GM18951 (cell line): ENCODE data around the gene SNX30.

Experiments used
- POLR2A ChIP-seq: IDR thresholded peaks from 4 replicates; pipeline ENCODE4 v1.6.1; 2011; ENCODE audit warnings: mild to moderate bottlenecking; ENCODE audit not compliant: insufficient read length, insufficient read depth; ENCODE audit errors: extremely low read depth
- in situ Hi-C: fragments of 300-500 bp; cut with MboI; formaldehyde crosslinking; loops from one replicate; pipeline ENCODE4 v1.12.0; 2022; ENCODE audit warnings: low sequenced_read_pairs, mixed read lengths, inconsistent platforms; ENCODE audit not compliant: unreplicated experiment

Gene SNX30

DNA sequence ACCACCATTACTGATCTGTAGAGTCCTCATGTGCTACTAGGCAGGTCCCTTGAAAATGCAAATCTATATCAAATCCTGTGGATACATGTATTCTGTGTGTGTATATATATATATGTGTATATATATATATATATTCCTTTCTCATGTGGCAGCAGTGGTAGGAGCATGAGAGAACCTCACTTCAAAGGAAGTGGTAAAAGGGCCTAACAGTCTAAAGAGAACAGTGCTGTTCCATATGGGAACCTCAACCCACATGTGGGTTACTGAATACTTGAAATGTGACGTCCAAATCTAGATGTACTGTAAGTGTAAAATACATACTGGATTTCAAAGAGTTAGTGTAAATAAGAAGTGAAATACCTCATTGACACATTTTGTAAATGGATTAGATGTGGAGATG, 134.8 kb downstream of the SNX30 start:
- in situ Hi-C loops, result no loop called here
- TF ChIP-seq POLR2A, result no peak

DNA sequence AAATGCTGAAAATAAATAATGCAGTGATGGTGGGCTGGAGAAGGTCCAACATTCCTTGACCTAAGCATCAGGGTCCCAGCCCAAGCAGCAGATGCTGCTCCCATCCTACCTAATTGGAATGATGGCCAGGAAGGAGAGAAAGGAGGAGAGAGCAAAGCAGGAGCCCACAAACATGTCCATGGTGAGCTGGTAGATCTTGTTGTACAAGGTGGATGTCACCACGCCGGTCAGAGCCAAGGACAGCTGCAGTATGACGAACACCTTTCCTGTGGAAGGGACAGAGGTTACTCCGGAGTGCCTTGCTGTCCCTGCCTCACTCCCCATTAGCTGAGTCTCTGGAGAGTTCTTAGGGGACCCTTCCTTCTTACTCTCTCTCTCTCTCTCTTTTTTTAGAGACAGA, 135.8 kb downstream of the SNX30 start:
- no peak for TF ChIP-seq POLR2A
- in situ Hi-C loops, result no loop called here

DNA sequence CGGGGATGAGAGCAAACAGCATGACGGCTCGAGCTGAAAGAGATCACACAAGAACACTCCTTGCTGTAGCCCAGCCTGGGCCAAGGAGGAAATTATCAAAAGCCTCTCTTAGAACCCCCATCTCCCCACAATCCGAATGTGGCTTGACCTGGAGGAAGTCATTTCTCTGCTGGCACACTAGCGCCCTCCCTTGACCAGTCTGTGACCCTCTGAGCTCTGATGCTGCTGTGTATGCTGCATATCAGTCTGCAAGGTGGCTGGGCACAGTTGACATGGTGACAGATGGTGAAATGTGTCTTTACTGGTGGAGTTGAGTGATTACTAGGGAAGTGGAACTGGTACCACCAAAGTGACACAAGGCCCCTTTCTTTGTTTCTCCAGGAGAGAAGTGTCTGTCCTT, 136.8 kb downstream of the SNX30 start:
- in situ Hi-C loops, result no loop called here
- TF ChIP-seq POLR2A, result no peak

DNA sequence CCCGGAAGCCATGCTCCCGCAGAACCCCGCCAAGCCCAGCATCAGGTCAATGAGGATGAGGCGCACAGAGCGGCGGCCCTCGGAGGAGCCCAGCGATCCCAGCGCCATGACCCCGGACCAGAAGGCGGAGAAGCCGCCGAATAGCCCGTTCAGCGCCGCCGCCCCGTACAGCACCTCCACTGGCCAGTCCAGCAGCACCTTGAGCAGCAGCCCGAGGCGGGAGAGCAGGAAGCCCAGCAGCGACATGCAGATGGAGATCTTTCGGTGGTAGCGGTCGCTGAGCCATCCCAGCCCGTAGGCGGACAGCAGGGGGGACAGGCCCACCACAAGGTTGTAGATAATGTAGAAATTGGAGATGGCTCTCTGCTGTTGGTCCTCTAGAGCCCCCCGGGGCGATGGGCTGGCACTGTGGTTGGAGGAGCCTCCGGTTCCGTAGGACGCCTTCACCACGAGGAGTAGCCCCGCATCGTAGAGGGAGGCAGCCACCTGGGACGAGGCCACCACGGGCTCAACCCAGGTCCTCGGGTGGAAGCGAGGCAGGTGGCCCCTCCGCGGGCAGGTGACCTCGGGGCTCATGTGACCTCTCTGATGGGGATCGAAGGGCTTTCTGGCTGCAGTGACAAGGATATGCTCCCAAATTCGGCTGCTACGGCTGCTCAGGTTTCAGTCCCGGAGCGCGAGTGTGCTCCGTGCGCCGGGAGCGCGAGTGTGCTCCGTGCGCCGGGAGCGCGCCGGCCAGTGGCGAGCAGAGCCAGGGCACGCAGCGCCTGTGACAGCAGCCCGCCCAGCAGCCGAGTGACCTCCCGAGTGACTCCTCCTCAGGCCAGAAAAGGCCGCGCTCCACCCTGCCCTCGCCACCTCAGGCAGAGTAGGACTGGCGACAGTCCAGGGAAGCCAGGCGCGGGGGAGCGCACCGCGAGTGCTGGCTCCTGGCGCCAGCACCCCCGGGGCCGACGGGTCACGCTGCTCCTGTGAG, 139.8 kb downstream of the SNX30 start, which contains the start of gene SLC46A2:
Gene SLC46A2, minus strand, starts transcription at position 771 of the 976 bp plus-strand sequence. Its CDS starts 195 bp downstream, at position 576.
- in situ Hi-C loops, result loop anchor here (10.0 kb wide), 1 partner anchor 56 kb away; no protein-coding TSS in a partner anchor
- no peak for TF ChIP-seq POLR2A

DNA sequence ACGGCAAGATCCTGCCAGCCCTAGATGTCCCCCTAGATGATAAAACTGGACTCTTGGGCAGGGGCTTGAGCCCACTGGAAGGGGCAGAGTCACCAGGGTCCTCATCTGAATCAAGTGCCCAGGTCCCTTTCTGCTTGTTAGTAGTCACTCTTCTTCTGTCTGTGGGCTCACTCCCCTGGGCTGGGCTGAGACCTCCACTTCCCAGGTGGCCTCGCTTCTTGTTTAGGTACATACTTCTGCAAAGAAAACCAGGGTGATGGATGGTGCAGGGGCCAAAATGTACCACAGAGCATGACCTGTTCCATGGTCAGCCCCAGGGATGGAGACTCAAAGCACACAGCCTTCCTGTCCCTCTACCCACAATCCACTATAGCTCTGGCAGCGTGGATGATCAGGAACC, 141.0 kb downstream of the SNX30 start:
- in situ Hi-C loops, result loop anchor here (10.0 kb wide), 1 partner anchor 57 kb away; no protein-coding TSS in a partner anchor
- TF ChIP-seq POLR2A, result no peak

DNA sequence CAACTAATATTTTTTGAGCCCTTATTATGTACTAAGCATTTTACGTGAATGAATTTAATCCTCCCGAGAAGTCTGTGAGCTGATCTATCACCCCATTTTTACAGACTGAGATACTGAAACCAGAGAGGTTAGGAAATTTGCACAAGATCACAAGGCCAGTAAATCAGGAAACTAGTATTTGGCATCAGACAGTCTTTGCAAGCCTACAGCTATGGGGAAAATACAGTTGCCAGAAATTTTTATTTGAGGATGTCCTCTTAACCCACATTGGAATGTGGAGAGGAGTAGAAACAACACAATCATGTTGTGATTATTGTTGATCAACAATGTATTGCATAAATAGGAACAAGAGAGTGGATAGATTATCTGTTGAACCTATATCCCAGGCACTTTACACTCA, 142.4 kb downstream of the SNX30 start:
- in situ Hi-C loops, result loop anchor here (10.0 kb wide), 1 partner anchor 58 kb away; no protein-coding TSS in a partner anchor
- TF ChIP-seq POLR2A, result no peak

DNA sequence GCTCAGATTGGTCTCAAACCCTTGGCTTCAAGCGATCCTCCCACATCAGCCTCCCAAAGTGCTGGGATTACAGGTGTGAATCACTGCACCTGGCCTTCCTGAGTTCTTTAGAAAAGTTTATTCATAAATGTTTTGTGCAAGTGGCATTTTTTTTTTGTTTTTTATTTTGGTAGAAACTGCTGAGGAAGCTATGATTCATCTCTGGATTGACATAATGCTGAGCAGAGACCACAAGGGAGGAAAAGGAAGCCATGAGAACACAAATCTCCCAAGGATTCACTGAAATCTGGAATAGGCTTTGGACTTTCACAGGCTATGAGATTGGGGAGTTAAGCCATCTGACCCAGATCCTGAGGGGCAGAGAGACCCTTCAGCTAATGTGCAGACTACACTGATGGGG, 143.5 kb downstream of the SNX30 start:
- in situ Hi-C loops, result loop anchor here (10.0 kb wide), 1 partner anchor 59 kb away; no protein-coding TSS in a partner anchor
- TF ChIP-seq POLR2A, result no peak

DNA sequence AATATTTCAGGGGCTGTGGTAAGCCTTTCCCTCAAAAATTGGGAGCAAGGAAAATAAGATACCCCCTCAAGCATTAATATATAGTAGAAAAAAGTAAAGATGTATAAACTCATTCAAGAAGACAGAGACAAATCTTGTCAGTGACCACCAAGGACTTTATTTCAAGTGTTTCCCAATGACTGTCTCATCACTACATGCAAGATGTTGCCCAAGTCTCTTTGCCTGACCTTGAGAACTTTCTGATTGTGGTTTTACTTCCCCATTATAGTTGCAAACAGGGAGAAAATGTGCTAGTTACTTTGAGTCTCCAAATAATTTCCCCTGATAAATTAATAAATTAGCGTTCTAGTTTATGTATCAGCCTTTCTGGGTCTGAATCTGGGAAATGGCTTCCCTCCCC, 144.1 kb downstream of the SNX30 start:
- TF ChIP-seq POLR2A, result no peak
- in situ Hi-C loops, result loop anchor here (10.0 kb wide), 1 partner anchor 60 kb away; no protein-coding TSS in a partner anchor

DNA sequence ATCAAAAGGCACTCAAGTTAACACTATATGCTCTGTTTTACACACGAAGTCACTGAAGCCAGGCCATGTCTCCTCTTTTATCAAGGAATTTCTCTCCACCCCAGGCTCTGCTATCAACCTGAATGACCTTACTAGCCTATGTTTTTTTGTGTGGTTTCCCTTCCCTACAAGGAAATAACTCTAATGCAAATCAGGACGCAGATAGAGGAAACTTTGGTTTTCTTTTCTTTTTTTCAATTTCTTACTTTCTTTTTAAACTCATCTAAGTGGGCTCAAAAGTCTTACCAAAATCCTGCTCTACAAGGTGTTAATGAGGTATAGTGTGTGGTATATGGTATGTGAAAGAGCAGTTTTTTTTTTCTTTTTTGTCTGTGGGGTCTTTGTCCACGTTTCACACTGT, 145.6 kb downstream of the SNX30 start:
- no peak for TF ChIP-seq POLR2A
- in situ Hi-C loops, result loop anchor here (10.0 kb wide), 1 partner anchor 61 kb away; no protein-coding TSS in a partner anchor

DNA sequence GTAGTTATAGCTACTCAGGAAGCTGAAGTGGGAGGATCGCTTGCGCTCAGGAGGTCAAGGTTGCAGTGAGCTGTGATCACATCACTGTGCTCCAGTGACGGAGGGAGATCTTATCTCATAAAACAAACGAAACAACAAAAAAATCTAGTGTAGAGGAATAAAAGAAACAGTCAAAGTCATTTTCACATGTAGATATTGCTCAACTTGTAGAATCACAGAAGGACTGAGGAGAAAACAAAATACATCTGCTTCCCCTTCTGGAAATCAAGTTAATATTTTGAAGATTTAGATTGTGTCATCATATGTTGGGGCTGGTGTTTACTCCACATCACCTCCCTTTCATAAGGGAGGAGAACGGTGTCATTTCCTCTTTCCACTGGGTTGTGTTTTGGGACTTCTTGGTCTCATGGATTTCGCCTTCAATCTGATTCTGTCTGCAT, 148.3 kb downstream of the SNX30 start:
- in situ Hi-C loops, result loop anchor here (10.0 kb wide), 1 partner anchor 64 kb away; no protein-coding TSS in a partner anchor

DNA sequence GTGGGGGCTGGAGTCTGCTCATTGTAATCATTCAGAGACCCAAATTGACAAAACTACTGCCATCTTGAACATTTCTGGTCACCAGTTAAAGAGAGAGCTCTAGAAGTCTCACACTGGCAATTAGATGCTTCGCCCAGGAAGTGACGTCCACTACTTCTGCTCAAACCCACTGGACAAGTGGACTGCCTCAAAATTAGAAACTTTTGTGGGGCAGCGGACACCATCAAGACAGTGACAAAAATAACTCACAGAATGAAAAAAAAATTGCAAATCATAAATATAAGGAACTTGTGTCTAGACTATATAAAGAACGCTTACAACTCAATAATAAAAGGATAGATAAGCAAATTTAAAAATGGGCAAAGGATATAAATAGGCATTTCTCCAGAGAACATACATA, 149.9 kb downstream of the SNX30 start:
- in situ Hi-C loops, result no loop called here
- no peak for TF ChIP-seq POLR2A

More for the DNA sequence above, 148.3 kb downstream of the SNX30 start:
- TF ChIP-seq POLR2A, result no peak

DNA sequence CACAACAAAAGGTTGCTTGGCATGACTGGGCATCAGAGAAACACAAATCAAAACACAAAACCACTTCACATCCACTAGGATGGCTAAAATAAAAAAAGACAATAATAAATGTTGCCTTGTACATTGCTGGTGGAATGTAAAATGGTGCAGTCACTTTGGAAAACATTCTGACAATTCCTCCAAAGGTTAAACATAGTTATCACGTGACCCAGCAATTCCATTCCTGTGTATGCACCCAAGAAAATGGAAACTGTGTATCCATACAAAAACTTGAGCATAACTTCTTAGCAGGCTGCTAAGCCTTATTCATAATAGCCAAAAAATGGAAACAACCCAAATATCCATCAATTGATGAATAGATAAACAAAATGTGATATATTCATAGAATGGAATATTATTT, 150.3 kb downstream of the SNX30 start:
- in situ Hi-C loops, result no loop called here
- no peak for TF ChIP-seq POLR2A

DNA sequence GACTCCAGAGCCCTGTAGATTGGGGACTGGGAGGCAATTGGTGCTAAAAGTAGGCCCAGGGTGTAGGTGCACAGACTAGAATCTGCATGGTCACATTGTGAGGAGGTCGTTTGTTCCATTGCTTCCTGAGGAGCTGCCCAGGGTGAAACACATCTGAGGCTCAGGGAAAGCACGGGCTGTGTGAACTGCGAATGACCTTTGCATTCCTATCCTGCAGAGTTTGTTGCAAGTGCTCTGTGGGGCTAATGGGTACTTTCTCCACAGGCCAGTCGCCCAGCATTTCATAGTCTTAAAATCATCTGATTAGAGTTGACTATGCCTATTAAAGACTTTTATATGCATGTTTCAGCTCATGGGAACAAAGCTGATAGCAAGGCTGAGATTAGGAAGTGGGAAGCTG, 154.5 kb downstream of the SNX30 start:
- in situ Hi-C loops, result no loop called here
- no peak for TF ChIP-seq POLR2A
